C4-2B (cell line): ENCODE data around the gene NCK2.

ENCODE experiments used
- CTCF ChIP-seq: fragments of 450-650 bp; conservative IDR thresholded peaks from 2 replicates; pipeline ENCODE4 v1.5.1; 2017; ENCODE audit warnings: mild to moderate bottlenecking
- ZFX ChIP-seq: fragments of 450-650 bp; IDR thresholded peaks from 2 replicates; pipeline ENCODE4 v1.6.1; 2017

GRCh38 chr2:105752691-105753358 is 8.1 kb downstream of the NCK2 start:
- TF ChIP-seq CTCF (no peak), ZFX (no peak)
